IgD-negative memory B cell (primary cell): ENCODE results near the gene GPR84. TPM values are rescaled to one million over a fixed set of nuclear protein-coding genes. Genes with fewer than 3 reads are reported as not detected.

ENCODE experiments used
- H3K27ac Mint-ChIP-seq, 3 donors: one replicate each; pipeline ENCODE4 v1.8.0; 2020 to 2022; ENCODE audit warnings: mild to moderate bottlenecking in 3 of 3, mixed read lengths in 3 of 3, moderate library complexity in 1 of 3
- H3K27me3 Mint-ChIP-seq: one replicate; pipeline ENCODE4 v1.8.0; 2021; ENCODE audit warnings: mixed read lengths
- H3K36me3 Mint-ChIP-seq: one replicate; pipeline ENCODE4 v1.8.0; 2020; ENCODE audit warnings: mild to moderate bottlenecking, mixed read lengths
- H3K4me1 Mint-ChIP-seq, 3 donors: one replicate each; pipeline ENCODE4 v1.8.0; 2020 to 2022; ENCODE audit warnings: mixed read lengths in 3 of 3, mild to moderate bottlenecking in 1 of 3
- H3K4me3 Mint-ChIP-seq, 4 donors: one replicate each; pipeline ENCODE4 v1.8.0; 2020 to 2022; ENCODE audit warnings: mild to moderate bottlenecking in 4 of 4, mixed read lengths in 4 of 4, moderate library complexity in 3 of 4
- H3K9me3 Mint-ChIP-seq, 3 donors: one replicate each; pipeline ENCODE4 v1.8.0; 2020 to 2021; ENCODE audit warnings: mixed read lengths in 3 of 3, mild to moderate bottlenecking in 1 of 3
- polyA plus RNA-seq: library from polyadenylated mRNA; unstranded; fragments of 300-500 nt; fragmentation: Illumina TruSeq; gene quantifications from one replicate; pipeline ENCODE4 v1.2.3, GENCODE V29; 2021

Gene GPR84
- not detected for polyA plus RNA-seq

DNA sequence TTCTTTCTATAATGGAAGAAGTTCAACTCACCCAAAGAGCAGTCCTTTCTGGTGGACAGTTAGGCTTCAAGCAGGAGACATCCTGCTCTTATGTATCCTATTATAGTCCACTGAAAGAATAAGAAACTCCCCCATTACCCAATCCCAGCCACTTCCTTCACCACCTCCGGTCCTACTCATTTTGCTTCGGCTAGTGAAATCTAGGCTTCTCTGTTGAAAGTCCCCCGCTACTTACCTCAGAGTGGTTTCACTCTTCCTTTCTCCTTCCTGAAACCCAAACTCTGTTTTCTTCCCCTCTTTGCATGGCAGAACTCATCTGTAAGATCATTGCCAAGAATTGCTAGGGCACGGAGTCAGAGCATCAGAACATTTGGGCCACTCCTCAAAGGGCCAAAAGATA, at the start of gene GPR84:
Gene GPR84 (minus strand): TSS at position 74 of the 400 bp plus-strand sequence. CDS start 635 bp downstream, outside the sequence.
- Mint-ChIP-seq H3K4me1 (peaks cover 18 to 25% (median 19%) of the 10 kb centered on the region in 3 donors), H3K4me3 (peak within 1 kb of the TSS in 2 of 4 donors; percentile 5 to 9), H3K36me3 (no peaks in the 10 kb centered on the region), H3K27ac (peak within 1 kb of the TSS in 2 of 3 donors; percentile 2 to 86), H3K27me3 (no peaks in the 10 kb centered on the region), H3K9me3 (no peaks in the 10 kb centered on the region)

DNA sequence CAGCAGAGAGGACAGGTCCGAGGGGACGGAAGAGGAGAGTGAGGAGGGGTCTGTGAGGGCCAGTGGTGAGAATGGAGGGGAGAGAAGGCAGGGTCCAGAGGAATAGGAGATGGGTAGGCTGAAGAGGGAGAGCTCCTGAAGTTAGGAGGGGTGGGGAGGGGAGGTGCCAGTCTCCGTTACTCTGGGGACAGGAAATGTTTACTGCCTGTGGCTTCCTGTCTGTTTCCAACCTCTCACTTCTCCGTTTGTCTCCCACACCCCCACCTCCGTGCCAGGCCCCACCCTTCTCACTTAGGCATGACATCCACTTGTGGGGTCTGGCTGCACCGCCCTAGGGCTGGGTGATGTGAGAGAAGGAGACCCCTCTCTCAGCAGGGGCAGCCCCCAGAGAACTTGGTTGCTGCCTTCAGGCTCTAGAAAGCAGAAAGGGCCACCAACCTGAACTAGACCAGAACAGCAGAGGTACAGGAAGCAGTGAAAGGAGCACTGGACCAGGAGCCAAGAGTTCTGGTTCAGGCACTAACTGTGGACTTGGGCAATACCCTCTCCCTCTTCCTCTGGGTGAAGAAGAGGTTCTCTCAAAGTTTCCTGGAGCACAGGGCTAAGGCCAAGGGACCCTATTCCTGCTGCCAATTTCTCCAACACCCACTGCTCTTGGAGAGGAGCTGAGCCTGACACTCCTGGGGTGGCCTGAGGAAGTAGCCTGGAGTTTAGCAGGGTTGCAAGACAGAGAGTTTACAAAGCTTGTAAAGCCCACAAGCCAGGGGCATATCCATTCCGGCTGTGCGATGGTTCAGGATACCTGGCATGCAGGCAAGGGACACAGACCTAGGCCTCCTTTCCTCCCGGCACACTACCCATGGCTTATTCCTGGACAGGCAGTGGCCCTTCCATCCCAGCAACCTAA, 49.3 kb upstream of the GPR84 start:
- peaks cover 31 to 46% (median 37%) of the 10 kb centered on the region in 3 donors for H3K4me1 Mint-ChIP-seq

DNA sequence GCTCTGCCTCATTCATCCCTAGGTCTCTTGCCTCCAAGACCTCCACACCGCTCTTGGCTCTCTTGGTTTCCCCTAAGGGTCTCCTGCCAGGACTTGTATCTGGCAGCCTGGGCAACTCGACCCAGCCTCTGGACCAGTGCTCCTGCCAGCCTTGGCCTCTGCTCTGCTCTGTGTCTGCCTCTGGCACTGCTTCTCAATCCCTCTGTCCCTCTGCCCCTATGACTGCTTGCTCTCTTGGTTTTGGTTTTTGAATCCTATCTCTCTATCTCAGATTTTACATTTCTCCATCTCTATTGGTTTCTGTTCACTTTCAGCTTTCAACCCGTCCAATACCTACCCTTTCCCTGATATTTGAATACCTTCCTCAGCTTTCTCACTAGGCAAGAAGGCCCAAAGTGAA, 48.5 kb upstream of the GPR84 start:
- peak overlapping the region; percentile 50 to 86 (median 60) for H3K27ac Mint-ChIP-seq
- H3K36me3 Mint-ChIP-seq: no peaks in the 10 kb centered on the region
- H3K27me3 Mint-ChIP-seq: peaks cover 2% of the 10 kb centered on the region
- H3K4me3 Mint-ChIP-seq: peak overlapping the region; percentile 1 to 71 (median 49)
- no peaks in the 10 kb centered on the region for H3K9me3 Mint-ChIP-seq
- H3K4me1 Mint-ChIP-seq: peaks cover 31 to 49% (median 37%) of the 10 kb centered on the region in 3 donors

More for the DNA sequence above, 49.3 kb upstream of the GPR84 start:
- H3K27me3 Mint-ChIP-seq: peaks cover 9% of the 10 kb centered on the region
- H3K27ac Mint-ChIP-seq: peak overlapping the region; percentile 50 to 86 (median 60)
- H3K4me3 Mint-ChIP-seq: peak overlapping the region; percentile 44 to 83 (median 51)
- no peaks in the 10 kb centered on the region for H3K9me3 Mint-ChIP-seq
- H3K36me3 Mint-ChIP-seq: no peaks in the 10 kb centered on the region

DNA sequence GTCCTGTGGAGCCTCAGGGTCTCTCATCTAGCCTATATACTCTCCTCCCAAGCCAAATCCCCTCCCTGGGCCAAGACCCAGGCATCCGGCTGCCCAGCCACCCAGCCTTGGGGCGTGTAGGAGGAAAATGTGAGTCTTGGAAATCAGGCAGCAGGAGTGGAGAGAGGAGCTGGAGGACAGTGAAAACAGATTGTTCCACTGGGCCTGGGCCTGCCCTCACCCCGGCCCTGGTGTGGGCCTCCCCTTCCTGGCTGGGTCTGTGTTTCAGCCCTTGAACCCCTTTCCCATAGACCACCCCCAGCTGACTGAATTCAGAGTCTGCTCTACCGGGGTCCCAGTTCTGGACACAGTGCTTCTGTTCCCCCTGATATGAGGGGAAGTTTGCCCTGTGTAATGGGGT, 48.1 kb upstream of the GPR84 start:
- H3K4me1 Mint-ChIP-seq: peaks cover 33 to 50% (median 34%) of the 10 kb centered on the region in 3 donors
- peaks cover 1% of the 10 kb centered on the region for H3K27me3 Mint-ChIP-seq
- peak overlapping the region; percentile 50 to 87 (median 86) for H3K27ac Mint-ChIP-seq
- no peaks in the 10 kb centered on the region for H3K9me3 Mint-ChIP-seq
- H3K4me3 Mint-ChIP-seq: peak overlapping the region in 2 of 4 donors; percentile 71 to 87
- no peaks in the 10 kb centered on the region for H3K36me3 Mint-ChIP-seq

DNA sequence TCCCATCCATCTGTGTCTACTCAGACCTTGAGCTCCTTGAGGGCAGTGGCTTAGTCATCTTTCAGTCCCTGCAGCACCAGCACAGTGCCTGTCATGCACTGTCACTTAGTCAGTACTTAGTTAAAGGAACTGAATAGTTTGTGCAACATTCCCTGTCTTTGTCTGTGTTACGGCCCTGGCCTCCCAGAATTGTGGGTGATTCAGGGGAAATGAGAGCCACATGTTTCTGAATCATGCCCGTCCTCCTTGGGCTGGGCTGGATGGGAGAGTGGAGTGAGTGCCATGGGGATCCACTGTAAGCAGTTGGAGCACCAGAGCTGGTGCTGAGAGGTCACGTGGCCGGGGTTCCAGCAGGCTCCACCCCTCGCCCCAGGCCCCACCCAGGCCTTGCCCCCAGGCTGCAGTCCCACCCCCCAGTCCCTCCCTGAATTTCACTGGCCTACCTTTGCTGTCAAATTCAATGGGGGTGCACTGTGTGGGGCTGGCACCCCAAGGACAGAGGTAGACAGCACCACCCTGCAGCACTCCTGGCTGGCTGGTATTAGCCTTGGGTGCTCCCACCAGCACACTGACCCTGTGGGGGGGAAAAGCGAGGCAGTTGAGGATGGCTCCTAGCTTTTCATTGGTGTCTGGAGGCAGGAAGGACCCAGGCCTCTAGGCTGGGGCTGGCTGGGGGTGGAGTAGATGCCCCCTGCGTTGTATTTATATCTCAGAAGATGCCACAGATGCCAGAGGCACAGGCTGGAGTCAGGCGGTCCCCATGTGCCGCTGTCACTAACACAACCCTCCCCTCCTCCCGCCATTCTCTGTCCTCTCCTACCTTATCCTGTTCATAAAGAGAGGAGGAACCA, 47.3 kb upstream of the GPR84 start:
- H3K27me3 Mint-ChIP-seq: peaks cover 1% of the 10 kb centered on the region
- no peaks in the 10 kb centered on the region for H3K9me3 Mint-ChIP-seq
- peak overlapping the region in 2 of 4 donors; percentile 15 to 87 for H3K4me3 Mint-ChIP-seq

DNA sequence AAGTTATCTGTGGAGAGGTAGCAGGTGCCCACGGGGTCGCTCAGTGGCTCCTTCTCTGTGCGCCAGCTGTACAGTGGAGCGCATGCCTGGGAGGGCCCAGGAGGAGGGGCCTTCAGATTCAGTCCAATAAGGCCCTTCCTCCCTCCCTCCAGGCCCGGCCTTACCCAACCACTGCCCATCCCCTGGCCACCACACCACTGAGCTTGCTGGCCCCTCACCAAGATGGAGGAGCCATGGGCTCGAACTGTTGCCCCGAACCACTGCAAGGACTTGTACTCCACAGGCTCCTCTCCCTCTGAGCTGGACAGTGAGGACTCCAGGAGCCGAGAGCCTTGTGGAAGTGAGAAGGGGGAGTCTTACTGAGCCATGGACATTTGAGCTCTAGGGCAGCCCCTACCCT, 45.0 kb upstream of the GPR84 start:
- H3K36me3 Mint-ChIP-seq: no peaks in the 10 kb centered on the region
- H3K4me3 Mint-ChIP-seq: no peak overlapping the region
- no peak overlapping the region for H3K27ac Mint-ChIP-seq
- peaks cover 24 to 38% (median 24%) of the 10 kb centered on the region in 3 donors for H3K4me1 Mint-ChIP-seq
- no peaks in the 10 kb centered on the region for H3K9me3 Mint-ChIP-seq
- H3K27me3 Mint-ChIP-seq: no peaks in the 10 kb centered on the region

More for the DNA sequence above, 47.3 kb upstream of the GPR84 start:
- H3K27ac Mint-ChIP-seq: peak overlapping the region in 2 of 3 donors; percentile 39 to 87
- H3K36me3 Mint-ChIP-seq: no peaks in the 10 kb centered on the region
- H3K4me1 Mint-ChIP-seq: peaks cover 33 to 46% (median 36%) of the 10 kb centered on the region in 3 donors

DNA sequence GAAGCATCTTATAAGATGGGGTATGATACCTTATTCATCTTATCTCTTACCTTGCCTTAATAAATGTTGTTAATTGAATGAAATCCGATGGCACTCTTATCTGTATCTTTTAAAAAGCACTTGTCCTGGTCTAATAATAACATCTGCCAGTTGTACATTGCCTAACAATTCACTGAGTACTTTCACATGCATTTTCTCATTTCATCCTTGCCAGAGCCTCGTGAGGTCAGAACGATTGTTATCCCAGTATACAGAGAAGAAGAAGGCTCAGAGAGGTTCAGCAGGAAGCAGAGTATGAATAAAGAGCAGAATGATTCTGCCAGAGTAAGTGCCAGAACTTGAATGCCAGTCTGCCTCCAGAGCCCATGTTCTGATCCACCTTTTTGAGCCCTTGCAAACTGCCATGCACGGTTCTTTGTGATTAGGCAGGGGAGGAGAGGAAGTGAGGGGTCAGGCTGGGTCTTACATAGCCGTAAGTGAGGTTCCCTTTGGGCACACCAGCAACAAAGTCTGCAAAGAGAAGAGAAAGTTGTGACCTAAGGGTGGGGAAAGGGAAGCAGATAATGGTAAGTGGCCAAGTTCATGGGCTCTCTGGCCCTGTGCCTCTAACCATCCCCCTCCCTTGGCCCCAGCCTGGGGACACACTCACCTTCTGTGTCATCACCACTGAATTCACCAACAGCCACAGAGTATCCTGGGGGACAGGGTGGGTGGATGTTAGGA, 43.1 kb upstream of the GPR84 start:
- Mint-ChIP-seq H3K4me1 (peaks cover 11 to 20% (median 13%) of the 10 kb centered on the region in 3 donors), H3K27me3 (no peaks in the 10 kb centered on the region), H3K27ac (peak overlapping the region in 2 of 3 donors; percentile 3 to 45), H3K36me3 (no peaks in the 10 kb centered on the region), H3K4me3 (no peak overlapping the region), H3K9me3 (no peaks in the 10 kb centered on the region)

DNA sequence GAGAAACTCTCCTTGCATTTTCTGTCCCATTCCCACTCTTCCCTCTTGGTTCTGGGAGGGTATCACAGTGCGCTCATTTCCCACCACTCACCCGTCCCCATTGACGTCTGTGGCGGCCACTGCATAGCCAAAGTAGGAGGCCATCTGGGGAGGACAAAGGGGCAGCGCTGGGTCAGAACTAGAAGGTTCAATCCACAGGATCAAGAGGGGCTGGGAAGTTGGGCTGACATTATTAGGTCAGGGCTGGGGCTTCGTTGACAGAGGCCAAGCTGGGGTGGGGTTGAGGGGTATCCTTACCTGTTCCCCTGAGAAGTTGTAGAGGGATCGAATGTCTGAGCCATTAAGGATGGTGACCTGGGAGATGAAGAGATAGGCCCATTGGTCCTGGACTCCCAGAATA, 41.3 kb upstream of the GPR84 start:
- Mint-ChIP-seq H3K4me3 (no peak overlapping the region), H3K27ac (peak overlapping the region in 1 of 3 donors; percentile 89), H3K27me3 (peaks cover 3% of the 10 kb centered on the region), H3K36me3 (no peaks in the 10 kb centered on the region), H3K9me3 (no peaks in the 10 kb centered on the region), H3K4me1 (peaks cover 8 to 10% (median 9%) of the 10 kb centered on the region in 3 donors)

DNA sequence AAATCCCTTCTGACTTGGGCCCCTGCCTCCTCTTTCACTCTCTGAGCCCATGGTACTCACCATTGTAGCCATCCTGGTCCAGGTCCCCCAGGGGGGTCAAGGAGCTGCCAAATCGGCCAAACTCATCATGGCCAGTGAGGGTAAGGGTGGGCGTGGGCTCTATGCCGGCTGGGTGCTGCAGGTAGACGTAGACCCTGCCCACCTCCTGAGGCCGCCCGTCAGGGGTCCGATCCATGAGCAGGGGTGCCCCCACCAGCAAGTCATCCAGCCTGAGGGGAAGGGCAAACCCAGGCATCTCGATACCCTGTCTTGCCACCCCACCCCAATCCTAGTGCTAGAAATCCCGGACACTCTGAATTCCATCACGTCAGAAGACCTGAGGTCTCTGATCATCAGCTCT, 40.8 kb upstream of the GPR84 start:
- Mint-ChIP-seq H3K27me3 (peaks cover 3% of the 10 kb centered on the region), H3K36me3 (no peaks in the 10 kb centered on the region), H3K4me1 (peaks cover 8 to 10% (median 9%) of the 10 kb centered on the region in 3 donors), H3K27ac (no peak overlapping the region), H3K9me3 (no peaks in the 10 kb centered on the region), H3K4me3 (no peak overlapping the region)

DNA sequence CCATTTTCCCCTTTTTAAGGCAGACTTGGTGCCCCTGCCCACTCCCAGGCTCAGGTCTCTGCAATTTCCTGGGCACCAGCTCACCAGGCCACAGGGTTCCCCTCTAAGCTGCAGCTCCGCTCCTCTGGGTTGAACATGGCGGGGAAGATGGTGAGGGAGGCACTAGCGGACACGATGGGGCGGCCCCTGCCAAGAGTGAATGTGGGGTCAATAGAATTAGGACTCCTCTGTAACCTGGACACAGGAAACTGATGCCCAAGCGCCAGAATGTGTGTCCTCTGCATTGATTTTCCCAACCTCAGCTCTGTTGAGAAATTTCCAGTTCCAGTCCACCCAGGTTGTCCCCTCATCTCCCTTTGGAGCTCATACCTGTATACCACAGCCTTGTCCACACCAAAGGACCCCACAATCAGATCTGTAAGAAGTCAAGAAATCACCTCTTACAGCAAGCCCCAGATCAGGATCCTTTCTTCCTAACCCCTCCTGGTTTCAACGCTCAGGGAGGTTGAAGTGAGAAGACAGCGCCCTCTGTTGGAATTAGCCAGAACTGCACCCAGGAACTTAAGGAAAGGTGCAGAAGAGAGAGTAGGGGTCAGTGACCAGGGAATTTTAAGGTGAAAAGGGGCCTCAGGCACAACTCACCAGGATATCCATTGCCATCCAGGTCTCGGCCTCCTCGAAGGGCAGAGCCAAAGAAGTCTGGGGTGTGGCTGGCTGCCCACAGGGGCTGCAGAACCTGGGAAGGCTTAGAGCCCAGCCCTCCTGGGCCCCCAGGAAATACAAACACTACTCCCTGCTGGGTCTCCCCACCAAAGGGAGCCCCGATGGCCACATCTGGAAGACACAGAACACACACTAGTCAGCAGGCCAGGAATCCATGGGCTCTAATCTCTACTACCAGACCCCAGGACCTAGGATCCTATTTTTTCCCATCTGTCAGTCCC, 40.0 kb upstream of the GPR84 start:
- Mint-ChIP-seq H3K36me3 (no peaks in the 10 kb centered on the region), H3K4me1 (peaks cover 8 to 10% (median 9%) of the 10 kb centered on the region in 3 donors), H3K27ac (peak overlapping the region in 1 of 3 donors; percentile 45), H3K4me3 (no peak overlapping the region), H3K9me3 (no peaks in the 10 kb centered on the region), H3K27me3 (peaks cover 3% of the 10 kb centered on the region)

DNA sequence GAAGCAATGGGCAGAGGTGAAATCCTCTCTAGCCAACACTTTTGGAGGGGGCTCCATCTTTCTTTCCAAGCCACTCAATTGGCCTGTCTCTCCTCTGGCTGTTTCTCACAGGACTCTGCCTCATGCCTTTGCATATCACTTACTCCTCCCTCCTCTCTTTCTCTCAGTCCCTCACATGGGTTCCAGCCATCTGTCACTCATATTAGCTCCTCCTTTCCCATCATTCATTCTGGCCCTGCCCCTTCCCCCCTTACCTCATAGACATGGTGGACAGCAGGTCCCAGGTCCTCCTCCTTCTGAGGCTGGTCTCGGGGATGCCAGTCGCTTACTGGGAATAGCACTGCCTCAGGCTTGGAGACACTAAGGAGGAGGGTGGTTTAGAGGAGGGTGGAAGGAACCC, 36.8 kb upstream of the GPR84 start:
- peaks cover 0 to 4% (median 3%) of the 10 kb centered on the region in 3 donors for H3K4me1 Mint-ChIP-seq
- no peak overlapping the region for H3K27ac Mint-ChIP-seq
- no peak overlapping the region for H3K4me3 Mint-ChIP-seq
- peaks cover 3% of the 10 kb centered on the region for H3K27me3 Mint-ChIP-seq
- no peaks in the 10 kb centered on the region for H3K9me3 Mint-ChIP-seq
- no peaks in the 10 kb centered on the region for H3K36me3 Mint-ChIP-seq

DNA sequence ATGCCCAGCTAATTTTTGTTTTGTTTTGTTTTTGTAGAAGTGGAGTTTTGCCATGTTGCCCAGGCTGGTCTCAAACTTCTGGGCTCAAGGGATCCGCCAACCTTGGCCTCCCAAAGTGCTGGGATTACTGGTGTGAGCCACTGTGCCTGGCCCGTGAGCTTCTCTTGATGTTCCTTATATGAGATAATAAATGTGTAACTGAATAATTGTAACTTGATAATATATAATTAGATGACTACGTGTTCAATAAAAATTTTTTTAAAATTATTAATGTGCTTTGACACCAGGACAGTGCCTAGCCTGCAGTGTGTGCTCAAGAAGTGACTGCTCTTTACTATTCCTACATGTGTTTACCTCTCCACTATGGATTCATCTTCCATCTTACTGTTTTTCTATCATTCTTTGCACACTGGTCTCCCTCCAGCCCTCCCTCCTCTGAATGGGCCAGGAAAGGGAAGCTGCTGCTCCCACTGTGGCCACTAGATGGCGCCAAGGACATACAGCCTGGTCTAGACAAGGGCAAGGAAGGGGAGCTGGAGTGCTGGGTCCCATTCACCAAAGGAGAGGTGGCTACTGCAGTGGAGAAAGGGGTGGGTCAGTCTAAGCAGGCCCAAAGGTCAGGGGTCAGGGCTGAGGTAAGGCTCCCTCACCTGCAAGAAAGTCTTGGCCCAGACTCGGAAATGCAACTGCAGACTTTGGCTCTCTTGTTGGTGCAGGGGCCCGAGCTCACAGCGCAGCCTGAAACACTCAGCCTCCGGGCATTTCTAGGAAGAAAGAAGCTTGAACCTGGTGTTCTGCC, 34.9 kb upstream of the GPR84 start:
- Mint-ChIP-seq H3K27me3 (peaks cover 3% of the 10 kb centered on the region), H3K9me3 (no peaks in the 10 kb centered on the region), H3K36me3 (no peaks in the 10 kb centered on the region), H3K27ac (no peak overlapping the region), H3K4me1 (peaks cover under 1 to 4% (median under 1%) of the 10 kb centered on the region in 3 donors), H3K4me3 (no peak overlapping the region)

DNA sequence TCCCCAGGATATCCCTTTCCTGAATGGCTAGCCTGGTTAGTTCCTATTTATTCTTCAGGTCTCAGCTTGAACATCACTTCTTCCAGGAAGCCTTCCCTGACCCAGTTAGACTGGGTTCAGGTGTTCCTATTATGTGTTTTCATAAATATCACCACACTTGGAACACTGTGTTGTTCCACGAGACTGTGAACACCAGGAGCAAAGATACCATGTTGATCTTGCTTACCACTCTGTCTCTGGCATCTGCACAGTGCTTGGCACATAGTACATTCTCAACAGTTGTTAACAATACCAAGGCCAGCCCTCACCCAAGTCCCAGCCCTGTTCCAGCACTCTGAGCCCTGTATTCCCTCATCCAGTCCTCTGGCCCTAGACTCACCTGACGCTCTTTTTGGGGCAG, 33.9 kb upstream of the GPR84 start:
- Mint-ChIP-seq H3K4me1 (peaks cover 6 to 7% (median 7%) of the 10 kb centered on the region in 3 donors), H3K27me3 (peaks cover 3% of the 10 kb centered on the region), H3K4me3 (no peak overlapping the region), H3K27ac (no peak overlapping the region), H3K9me3 (no peaks in the 10 kb centered on the region), H3K36me3 (no peaks in the 10 kb centered on the region)
